ENCODE data around the gene KYAT1.

DNA sequence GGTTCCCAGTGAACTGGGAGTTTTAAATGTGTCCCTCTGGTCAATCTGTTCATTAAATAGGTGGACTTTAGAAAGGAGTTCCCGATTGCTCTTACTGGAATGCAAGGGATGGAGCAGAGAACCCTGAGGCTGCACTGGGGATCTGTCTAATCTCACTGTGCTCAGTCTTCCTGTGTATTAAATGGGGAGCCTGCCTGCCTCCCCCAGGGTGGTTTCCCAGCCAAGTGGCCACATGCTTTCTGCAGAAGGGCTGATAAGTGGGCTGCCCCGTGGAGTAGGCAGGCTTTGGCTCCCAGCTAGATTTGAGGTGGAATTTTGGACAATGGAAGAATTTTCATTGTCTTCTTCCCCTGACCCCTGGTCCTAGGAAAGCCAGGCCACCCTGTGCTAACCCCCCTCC is 25.0 kb upstream of the KYAT1 start:
- TF ChIP-seq, protein P1, sequence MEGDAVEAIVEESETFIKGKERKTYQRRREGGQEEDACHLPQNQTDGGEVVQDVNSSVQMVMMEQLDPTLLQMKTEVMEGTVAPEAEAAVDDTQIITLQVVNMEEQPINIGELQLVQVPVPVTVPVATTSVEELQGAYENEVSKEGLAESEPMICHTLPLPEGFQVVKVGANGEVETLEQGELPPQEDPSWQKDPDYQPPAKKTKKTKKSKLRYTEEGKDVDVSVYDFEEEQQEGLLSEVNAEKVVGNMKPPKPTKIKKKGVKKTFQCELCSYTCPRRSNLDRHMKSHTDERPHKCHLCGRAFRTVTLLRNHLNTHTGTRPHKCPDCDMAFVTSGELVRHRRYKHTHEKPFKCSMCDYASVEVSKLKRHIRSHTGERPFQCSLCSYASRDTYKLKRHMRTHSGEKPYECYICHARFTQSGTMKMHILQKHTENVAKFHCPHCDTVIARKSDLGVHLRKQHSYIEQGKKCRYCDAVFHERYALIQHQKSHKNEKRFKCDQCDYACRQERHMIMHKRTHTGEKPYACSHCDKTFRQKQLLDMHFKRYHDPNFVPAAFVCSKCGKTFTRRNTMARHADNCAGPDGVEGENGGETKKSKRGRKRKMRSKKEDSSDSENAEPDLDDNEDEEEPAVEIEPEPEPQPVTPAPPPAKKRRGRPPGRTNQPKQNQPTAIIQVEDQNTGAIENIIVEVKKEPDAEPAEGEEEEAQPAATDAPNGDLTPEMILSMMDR (IDR thresholded peaks at IDR 0.05; ENCODE audit: control extremely low read depth in 1 of 3, insufficient read depth in 1 of 3, low read depth in 1 of 3, low read length in 3 of 3): no peak
- TF ChIP-seq GABPA (IDR thresholded peaks at IDR 0.05; ENCODE audit: borderline replicate concordance, insufficient read depth, low read length) (no peak), YY1 (IDR thresholded peaks at IDR 0.05; ENCODE audit: low read depth, low read length) (no peak), CREB1 (IDR thresholded peaks at IDR 0.05) (no peak), POU5F1 (IDR thresholded peaks at IDR 0.05; ENCODE audit: low read depth, low read length) (no peak), JUN (IDR thresholded peaks at IDR 0.05; ENCODE audit: low read depth, low read length) (no peak), EZH2 (IDR thresholded peaks at IDR 0.05; ENCODE audit: low read depth, low read length, severe bottlenecking) (no peak), TEAD4 (IDR thresholded peaks at IDR 0.05; ENCODE audit: low read depth, low read length) (no peak), EGR1 (IDR thresholded peaks at IDR 0.05; ENCODE audit: borderline replicate concordance, low read depth, low read length) (no peak), JUND (IDR thresholded peaks at IDR 0.05; ENCODE audit: low read length) (no peak)
- TF ChIP-seq, protein P2, sequence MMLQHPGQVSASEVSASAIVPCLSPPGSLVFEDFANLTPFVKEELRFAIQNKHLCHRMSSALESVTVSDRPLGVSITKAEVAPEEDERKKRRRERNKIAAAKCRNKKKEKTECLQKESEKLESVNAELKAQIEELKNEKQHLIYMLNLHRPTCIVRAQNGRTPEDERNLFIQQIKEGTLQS (IDR thresholded peaks at IDR 0.05; ENCODE audit: insufficient read depth, low read depth, low read length): no peak
- TF ChIP-seq, protein P3, sequence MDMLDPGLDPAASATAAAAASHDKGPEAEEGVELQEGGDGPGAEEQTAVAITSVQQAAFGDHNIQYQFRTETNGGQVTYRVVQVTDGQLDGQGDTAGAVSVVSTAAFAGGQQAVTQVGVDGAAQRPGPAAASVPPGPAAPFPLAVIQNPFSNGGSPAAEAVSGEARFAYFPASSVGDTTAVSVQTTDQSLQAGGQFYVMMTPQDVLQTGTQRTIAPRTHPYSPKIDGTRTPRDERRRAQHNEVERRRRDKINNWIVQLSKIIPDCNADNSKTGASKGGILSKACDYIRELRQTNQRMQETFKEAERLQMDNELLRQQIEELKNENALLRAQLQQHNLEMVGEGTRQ (IDR thresholded peaks at IDR 0.05; ENCODE audit: low read length): no peak

Measured in H1 (cell line).